Superior temporal gyrus (tissue), 1 donor: ENCODE data around the gene GDF2.

ENCODE experiments used
- DNase-seq: peaks from one replicate; pipeline ENCODE4 v3.0.0-alpha.2; 2016; ENCODE audit errors: extremely low spot score

GDF2 gene

GRCh38 chr10:47311932-47312662 lies 10.2 kb upstream of the GDF2 start:
- DNase-seq, result peak; percentile 87

- DNase-seq, result no peak
Measured at GRCh38 chr10:47312663-47312995, 9.6 kb upstream of the GDF2 start.

- no peak for DNase-seq
Measured at GRCh38 chr10:47314416-47314970, 7.8 kb upstream of the GDF2 start.

- DNase-seq, result no peak
Measured at GRCh38 chr10:47315421-47315820, 6.8 kb upstream of the GDF2 start.

- DNase-seq, result no peak
Measured at GRCh38 chr10:47316131-47316530, 6.1 kb upstream of the GDF2 start.

GRCh38 chr10:47317251-47317650 lies 5.0 kb upstream of the GDF2 start:
- no peak for DNase-seq

GRCh38 chr10:47318706-47319105 lies 3.5 kb upstream of the GDF2 start:
- DNase-seq, result no peak

- no peak for DNase-seq
Measured at GRCh38 chr10:47319784-47320183, 2.5 kb upstream of the GDF2 start.

GRCh38 chr10:47320812-47321211 lies 1.4 kb upstream of the GDF2 start:
- DNase-seq, result no peak

GRCh38 chr10:47321521-47322195 lies 596 bp upstream of the GDF2 start:
- DNase-seq, result no peak

GRCh38 chr10:47323087-47323486 lies 833 bp downstream of the GDF2 start:
- DNase-seq, result no peak

GRCh38 chr10:47323636-47324296 lies 1.5 kb downstream of the GDF2 start:
- DNase-seq, result no peak

- no peak for DNase-seq
Measured at GRCh38 chr10:47325303-47326291, 3.3 kb downstream of the GDF2 start.

- no peak for DNase-seq
Measured at GRCh38 chr10:47326306-47326926, 4.2 kb downstream of the GDF2 start.

GRCh38 chr10:47326927-47327330 lies 4.7 kb downstream of the GDF2 start:
- no peak for DNase-seq

- DNase-seq, result no peak
Measured at GRCh38 chr10:47329855-47330254, 7.6 kb downstream of the GDF2 start.

GRCh38 chr10:47330366-47330765 lies 8.1 kb downstream of the GDF2 start:
- no peak for DNase-seq

GRCh38 chr10:47330804-47331203 lies 8.6 kb downstream of the GDF2 start:
- no peak for DNase-seq

GRCh38 chr10:47331491-47331890 lies 9.2 kb downstream of the GDF2 start:
- DNase-seq, result no peak

GRCh38 chr10:47331954-47332353 lies 9.7 kb downstream of the GDF2 start:
- no peak for DNase-seq

GRCh38 chr10:47332371-47332770 lies 10.1 kb downstream of the GDF2 start:
- DNase-seq, result no peak
